ENCODE data around the gene NEO1.

Gene NEO1

DNA sequence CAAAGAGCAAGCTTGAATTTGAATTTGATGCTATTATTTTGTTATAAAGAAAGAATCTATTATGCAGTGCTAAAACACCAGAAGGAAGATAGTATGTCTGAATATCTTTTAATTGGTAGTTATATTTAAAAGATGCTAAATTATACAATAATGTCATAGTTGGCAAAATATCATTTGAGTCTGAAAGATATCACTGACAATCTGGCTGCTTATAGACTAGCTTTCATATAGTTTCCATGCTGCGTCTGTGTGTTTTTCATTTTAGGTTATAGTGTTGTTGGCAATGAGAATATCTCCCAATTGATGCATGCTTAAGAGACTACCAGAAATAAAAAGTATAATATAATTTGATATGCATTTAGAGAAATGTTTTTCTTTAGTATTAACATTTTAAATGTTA lies 142.9 kb downstream of the NEO1 start:
- no peak overlapping the region for H3K4me3 ChIP-seq (ENCODE audit: insufficient read depth, low read length, poor library complexity, severe bottlenecking)
- no peak overlapping the region for H3K27ac ChIP-seq (ENCODE audit: low read depth, low read length)
- no peaks in the 10 kb centered on the region for H3K9me3 ChIP-seq (ENCODE audit: insufficient read depth, low read length)
- no peak overlapping the region for H3K4me2 ChIP-seq (ENCODE audit: low read depth, low read length, poor library complexity, severe bottlenecking)
- H3K36me3 ChIP-seq (ENCODE audit: low read length), result no peaks in the 10 kb centered on the region
- H3K79me2 ChIP-seq (ENCODE audit: insufficient read depth, low read length), result no peaks in the 10 kb centered on the region
- no peak overlapping the region for H3K9ac ChIP-seq (ENCODE audit: low read length)
- H3K9me2 ChIP-seq (replicated peaks; ENCODE audit: insufficient read depth, low read length), result no peaks in the 10 kb centered on the region
- H4K20me1 ChIP-seq (ENCODE audit: low read depth, low read length), result peaks cover 6% of the 10 kb centered on the region; the same call in 1 of the 2 replicates
- H3K27me3 ChIP-seq (ENCODE audit: low read length), result no peaks in the 10 kb centered on the region
- no peak overlapping the region for H2AFZ ChIP-seq (ENCODE audit: low read depth, low read length, severe bottlenecking)
- no peak for TF ChIP-seq CTCF (IDR thresholded peaks at IDR 0.05; ENCODE audit: insufficient read depth, low read length, poor library complexity, severe bottlenecking)
- no peak for TF ChIP-seq EZH2phosphoT487 (conservative IDR thresholded peaks at IDR 0.05; ENCODE audit: low read length)
- H3F3A ChIP-seq (ENCODE audit: insufficient read depth), result no peaks in the 10 kb centered on the region

DNA sequence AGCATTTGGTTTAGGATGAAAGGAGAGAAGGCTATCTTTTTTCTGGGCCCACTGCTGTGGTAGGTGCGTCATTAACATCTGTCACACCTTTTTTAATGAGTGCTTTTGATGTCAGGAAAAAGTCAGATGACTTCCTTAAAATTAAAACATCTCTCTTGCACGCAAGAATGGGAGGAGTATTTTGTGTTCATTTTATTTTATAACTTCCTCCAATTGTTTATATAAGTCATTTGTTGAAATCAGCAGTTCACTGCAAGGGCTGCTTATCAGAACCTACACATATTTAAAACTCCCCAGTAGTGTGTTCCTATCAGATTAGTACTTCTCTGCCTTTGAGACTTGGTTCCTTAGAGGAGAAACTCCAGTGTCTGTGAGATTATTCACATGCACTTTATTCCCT lies 143.8 kb downstream of the NEO1 start:
- H3K4me3 ChIP-seq (ENCODE audit: insufficient read depth, low read length, poor library complexity, severe bottlenecking), result no peak overlapping the region
- no peak overlapping the region for H3K9ac ChIP-seq (ENCODE audit: low read length)
- H3F3A ChIP-seq (ENCODE audit: insufficient read depth), result no peaks in the 10 kb centered on the region
- H3K79me2 ChIP-seq (ENCODE audit: insufficient read depth, low read length), result no peaks in the 10 kb centered on the region
- H3K36me3 ChIP-seq (ENCODE audit: low read length), result no peaks in the 10 kb centered on the region
- H3K9me2 ChIP-seq (replicated peaks; ENCODE audit: insufficient read depth, low read length), result no peaks in the 10 kb centered on the region
- H2AFZ ChIP-seq (ENCODE audit: low read depth, low read length, severe bottlenecking), result no peak overlapping the region
- peaks cover 6% of the 10 kb centered on the region; the same call in 1 of the 2 replicates for H4K20me1 ChIP-seq (ENCODE audit: low read depth, low read length)
- no peak overlapping the region for H3K27ac ChIP-seq (ENCODE audit: low read depth, low read length)
- no peak for TF ChIP-seq CTCF (IDR thresholded peaks at IDR 0.05; ENCODE audit: insufficient read depth, low read length, poor library complexity, severe bottlenecking)
- TF ChIP-seq EZH2phosphoT487 (conservative IDR thresholded peaks at IDR 0.05; ENCODE audit: low read length), result no peak
- H3K9me3 ChIP-seq (ENCODE audit: insufficient read depth, low read length), result no peaks in the 10 kb centered on the region
- H3K4me2 ChIP-seq (ENCODE audit: low read depth, low read length, poor library complexity, severe bottlenecking), result no peak overlapping the region
- no peaks in the 10 kb centered on the region for H3K27me3 ChIP-seq (ENCODE audit: low read length)

- H3K79me2 ChIP-seq (ENCODE audit: insufficient read depth, low read length), result no peaks in the 10 kb centered on the region
- no peak overlapping the region for H3K9ac ChIP-seq (ENCODE audit: low read length)
- no peaks in the 10 kb centered on the region for H3F3A ChIP-seq (ENCODE audit: insufficient read depth)
- TF ChIP-seq EZH2phosphoT487 (conservative IDR thresholded peaks at IDR 0.05; ENCODE audit: low read length), result no peak
- TF ChIP-seq CTCF (IDR thresholded peaks at IDR 0.05; ENCODE audit: insufficient read depth, low read length, poor library complexity, severe bottlenecking), result no peak
- no peak overlapping the region for H3K27ac ChIP-seq (ENCODE audit: low read depth, low read length)
- H4K20me1 ChIP-seq (ENCODE audit: low read depth, low read length), result no peaks in the 10 kb centered on the region
- H3K9me2 ChIP-seq (replicated peaks; ENCODE audit: insufficient read depth, low read length), result no peaks in the 10 kb centered on the region
- H3K27me3 ChIP-seq (ENCODE audit: low read length), result no peaks in the 10 kb centered on the region
- no peak overlapping the region for H3K4me3 ChIP-seq (ENCODE audit: insufficient read depth, low read length, poor library complexity, severe bottlenecking)
- no peaks in the 10 kb centered on the region for H3K36me3 ChIP-seq (ENCODE audit: low read length)
- no peaks in the 10 kb centered on the region for H3K9me3 ChIP-seq (ENCODE audit: insufficient read depth, low read length)
- H3K4me2 ChIP-seq (ENCODE audit: low read depth, low read length, poor library complexity, severe bottlenecking), result no peak overlapping the region
- no peak overlapping the region for H2AFZ ChIP-seq (ENCODE audit: low read depth, low read length, severe bottlenecking)
These were observed 148.1 kb downstream of the NEO1 start for GRCh38 chr15:73200339-73200738.
